ENCODE measurements around the gene TEKTIP1.

The TEKTIP1 gene

DNA sequence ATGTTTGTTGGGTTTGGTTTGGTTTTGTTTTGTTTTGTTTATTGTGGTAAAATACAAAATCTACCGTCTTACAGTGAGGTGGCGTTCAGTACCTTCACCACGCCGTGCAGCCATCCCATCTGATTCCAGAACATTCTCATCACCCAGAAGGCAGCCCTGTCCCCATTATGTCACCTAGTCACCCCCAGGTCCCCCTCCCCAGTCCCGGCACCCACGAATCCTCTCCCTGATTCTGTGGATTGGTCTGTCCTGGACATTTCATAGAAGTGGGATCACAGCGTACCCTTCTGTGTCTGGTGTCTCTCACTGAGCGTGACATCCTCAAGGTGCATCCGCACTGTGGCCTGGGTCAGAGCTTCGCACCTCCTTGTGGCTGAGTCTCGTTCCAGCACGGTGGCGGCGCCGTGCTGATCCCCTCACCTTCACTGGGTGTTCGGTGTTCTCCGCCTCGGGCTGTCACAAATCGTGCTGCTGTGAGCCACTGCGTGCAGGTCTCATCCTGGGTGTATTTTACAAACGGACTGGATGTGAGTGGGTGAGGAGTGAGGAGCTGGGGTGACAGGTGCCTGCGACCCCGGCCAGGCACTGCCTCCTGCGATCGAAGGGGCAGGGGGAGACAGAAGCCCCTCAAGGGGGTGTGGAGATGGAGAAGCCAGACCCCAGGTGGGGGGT is 580 bp upstream of the TEKTIP1 start:
- no peak for FAIRE-seq

- FAIRE-seq = no peak
Measured at GRCh38 chr19:3539756-3540118, 763 bp downstream of the TEKTIP1 start.

DNA sequence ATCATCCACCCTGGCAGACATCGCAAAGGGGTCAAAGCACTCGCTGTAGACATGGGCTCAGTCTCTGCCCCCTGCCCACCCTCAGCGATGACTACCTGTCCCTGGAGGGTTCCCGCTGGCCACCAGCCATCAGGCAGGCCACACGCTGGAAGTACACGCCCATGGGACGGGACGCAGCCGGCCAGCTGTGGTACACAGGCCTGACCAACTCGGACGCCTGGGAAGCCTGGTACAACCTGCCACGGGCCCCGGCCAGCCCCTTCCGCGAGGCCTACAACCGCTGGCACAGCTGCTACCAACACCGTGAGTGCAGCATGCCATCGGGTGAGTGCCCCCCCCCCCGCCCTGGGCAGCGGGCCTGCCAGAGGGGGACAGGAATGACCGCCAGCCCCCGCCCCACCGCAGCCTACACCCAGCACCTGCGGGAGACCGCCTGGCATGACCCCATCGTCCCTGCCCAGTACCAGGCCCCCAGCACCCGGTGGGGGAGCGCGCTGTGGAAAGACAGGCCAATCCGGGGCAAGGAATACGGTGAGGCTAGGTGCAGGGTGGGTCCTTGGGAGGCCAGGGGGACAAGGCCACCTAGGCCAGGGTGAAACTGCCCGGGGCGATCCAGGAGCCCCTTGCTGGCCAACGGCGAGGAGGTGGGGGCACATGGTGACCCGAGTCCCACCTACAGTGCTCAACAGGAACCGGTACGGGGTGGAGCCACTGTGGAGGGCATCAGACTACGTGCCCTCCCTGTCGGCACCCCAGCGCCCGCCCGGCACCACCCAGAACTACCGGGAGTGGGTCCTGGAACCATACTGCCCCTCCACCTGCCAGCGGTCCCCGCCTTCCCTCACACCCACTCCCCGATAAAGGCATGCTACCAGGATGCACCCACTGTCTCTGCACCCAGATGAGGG is 4.4 kb downstream of the TEKTIP1 start:
- no peak for FAIRE-seq

DNA sequence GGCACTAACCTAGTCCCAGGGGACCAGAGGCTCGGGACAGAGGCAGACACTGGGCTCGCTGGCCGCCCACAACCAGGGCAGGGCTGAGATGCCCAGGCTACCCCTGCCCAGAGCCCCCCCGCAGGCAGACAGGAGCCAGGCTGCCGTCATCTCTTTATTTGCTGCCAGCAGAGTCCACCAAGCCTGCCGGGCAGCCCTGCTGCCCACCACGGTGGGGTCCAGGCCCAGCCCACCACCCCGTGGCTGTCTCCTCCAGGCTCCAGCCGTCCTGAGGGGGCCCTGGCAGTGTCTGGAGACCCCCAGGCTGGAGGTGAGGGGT is 5.0 kb downstream of the TEKTIP1 start:
- FAIRE-seq = no peak

DNA sequence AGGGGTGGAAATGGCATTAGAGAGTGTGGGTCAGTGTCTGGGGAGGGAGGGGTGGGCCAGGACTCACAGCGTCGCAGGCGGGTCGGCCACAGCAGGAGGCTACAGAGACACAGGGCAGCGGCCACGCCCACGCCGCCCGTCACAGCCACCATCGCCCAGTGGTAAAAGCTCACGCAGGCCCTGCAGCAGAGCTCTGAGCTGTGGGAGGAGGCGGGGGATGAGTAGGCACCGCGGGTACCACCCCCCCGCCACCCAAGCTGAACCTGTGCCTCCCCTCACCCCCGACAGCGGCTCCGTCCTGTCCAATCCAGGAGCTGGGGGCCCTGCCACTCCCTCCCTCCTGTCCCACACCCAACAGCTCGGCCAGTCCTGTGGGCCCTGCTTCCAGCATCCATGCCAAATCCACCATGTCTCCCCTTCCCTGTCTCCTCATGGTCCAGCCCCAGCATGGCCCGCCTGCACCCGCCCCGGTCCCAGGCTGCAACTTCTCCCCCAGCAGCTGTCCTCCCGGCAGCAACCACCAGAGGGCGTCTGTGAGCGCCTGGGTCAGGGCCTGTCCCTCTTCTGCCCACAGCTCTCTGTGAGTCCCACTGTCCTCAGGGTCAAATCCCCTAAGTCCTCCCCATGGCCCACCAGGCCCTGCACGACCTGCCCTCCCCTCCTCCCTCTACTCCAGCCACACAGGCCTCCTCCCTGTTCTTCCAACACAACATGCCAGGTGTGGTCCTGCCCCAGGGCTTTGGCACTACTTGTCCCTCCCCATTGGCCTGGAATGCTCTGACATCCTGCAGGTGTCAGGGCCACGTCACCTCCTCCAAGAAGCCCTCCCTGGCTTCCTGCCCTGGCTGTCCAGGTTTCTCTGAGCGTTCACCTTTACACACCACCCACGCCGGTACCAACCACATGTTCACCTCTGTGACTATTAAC is 6.0 kb downstream of the TEKTIP1 start:
- FAIRE-seq = no peak

- no peak for FAIRE-seq
Measured at GRCh38 chr19:3545669-3546034, 6.7 kb downstream of the TEKTIP1 start.

GRCh38 chr19:3546119-3546518 is 7.1 kb downstream of the TEKTIP1 start:
- no peak for FAIRE-seq

GRCh38 chr19:3547301-3547731 is 8.3 kb downstream of the TEKTIP1 start:
- no peak for FAIRE-seq

GRCh38 chr19:3547767-3548282 is 8.9 kb downstream of the TEKTIP1 start:
- FAIRE-seq = no peak

- FAIRE-seq = no peak
Measured at GRCh38 chr19:3548606-3549005, 9.6 kb downstream of the TEKTIP1 start.

GRCh38 chr19:3549816-3550215 is 10.8 kb downstream of the TEKTIP1 start:
- FAIRE-seq = no peak

GRCh38 chr19:3550947-3551791 is 12.2 kb downstream of the TEKTIP1 start:
- no peak for FAIRE-seq

DNA sequence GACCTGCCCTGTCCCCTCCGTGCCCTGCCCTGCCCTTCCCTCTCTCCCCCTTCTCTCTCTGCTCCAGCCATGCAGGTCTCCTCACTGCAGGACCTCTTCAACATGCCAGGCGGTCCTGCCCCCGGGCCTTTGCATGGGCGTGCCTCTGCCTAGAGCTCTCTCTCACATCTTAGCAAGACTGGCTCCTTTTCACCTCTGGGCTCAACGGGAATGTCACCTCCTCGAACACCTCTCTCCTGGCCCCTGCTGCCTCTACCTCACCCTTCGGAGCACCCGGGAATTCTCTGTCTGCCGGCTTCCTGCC is 12.8 kb downstream of the TEKTIP1 start:
- no peak for FAIRE-seq

DNA sequence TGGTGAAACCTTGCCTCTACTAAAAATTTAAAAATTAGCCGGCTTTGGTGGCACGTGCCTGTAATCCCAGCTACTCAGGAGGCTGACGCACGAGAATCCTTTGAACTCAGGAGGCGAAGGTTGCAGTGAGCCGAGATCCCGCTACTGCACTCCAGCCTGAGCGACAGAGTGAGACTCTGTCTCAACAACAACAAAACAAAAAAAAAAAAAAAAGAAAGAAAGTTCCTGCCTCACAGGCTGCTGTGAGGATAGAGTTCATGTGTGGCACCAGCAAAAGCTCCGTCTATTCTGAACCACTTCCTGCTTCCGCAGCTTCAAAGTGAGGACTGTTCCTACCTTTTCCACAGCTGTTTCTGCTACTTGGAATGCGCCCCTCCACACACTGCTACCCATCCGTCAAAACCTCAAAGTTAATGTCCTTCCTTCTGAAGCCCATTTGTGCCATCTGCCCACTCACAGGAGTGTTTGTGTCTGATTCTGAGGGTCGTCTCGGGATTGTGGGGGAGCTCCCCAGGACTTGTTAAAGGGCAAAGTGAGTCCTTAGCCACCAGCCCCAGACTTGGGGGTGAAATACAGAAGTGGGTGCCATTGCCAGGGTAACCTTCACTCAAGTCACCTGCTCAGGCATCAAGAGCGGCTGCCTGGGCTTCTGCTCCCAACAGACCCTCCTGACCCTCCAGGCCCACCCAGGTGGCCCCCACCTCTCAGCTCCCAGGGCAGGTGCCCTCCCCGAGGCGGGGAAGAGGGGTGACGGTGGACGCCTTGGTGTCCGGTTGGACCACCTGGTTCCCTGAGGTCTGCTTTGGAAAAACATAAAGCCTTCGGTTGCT is 15.5 kb downstream of the TEKTIP1 start:
- FAIRE-seq = no peak

DNA sequence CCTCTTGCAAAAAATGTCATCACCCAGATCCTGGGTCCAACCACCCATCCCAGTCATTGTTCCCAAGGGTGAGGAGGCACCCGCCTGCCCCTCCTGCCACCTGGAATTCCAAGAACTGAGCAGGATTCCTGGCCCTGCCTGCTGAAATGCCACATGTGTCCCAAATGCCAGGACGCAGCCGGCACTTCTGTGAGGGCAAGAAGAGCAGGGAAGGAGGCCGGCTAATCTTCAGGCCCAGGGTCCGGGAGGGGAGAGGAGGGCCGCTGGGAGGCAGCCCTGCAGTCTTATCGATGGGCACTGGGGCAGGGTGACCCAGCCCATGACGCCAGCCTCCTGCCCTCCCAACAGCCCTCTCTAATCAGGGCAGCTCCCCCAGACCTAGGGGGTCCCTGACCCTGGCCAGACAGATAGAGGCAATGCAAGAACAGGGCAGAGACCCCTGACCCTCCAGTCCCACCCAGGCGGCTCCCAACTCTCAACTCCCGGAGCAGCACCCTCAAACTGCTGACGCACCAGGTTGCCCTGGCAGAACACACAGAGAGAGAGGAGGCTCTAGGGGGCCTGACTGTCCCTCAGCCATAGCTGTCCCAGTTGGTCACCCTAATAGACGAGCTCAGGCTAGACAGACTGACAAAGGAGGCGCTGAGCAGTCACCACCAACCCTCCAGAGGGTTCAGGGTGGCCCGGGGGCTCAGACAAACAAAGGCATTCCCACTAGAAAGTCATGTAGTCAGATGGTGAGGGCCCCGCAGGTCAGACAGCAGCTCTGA is 16.9 kb downstream of the TEKTIP1 start:
- FAIRE-seq = no peak

- no peak for FAIRE-seq
Measured at GRCh38 chr19:3556423-3556977, 17.5 kb downstream of the TEKTIP1 start.

DNA sequence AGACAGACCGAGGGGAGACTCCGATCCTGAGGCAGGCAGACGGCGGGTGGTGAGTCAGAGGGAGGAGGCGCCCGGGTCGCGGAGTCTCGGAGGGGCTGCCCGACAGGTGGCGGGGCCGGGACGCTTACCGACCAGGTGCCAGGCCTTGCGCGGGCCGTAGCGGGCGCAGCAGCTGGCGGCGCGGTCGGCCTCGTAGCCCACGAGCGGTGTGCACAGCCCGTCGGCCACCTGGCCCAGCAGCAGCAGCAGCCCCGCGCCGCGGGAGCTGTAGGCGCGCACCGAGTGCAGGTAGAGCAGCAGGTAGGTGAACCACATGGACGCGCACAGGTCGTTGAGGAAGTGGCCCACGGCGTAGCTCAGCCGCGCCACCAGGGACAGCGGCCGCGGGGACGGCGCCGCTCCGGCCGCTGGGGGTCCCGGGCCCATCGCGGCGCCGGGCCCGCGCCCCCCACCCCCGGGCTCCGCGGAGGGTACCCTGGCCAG is 18.0 kb downstream of the TEKTIP1 start:
- no peak for FAIRE-seq

DNA sequence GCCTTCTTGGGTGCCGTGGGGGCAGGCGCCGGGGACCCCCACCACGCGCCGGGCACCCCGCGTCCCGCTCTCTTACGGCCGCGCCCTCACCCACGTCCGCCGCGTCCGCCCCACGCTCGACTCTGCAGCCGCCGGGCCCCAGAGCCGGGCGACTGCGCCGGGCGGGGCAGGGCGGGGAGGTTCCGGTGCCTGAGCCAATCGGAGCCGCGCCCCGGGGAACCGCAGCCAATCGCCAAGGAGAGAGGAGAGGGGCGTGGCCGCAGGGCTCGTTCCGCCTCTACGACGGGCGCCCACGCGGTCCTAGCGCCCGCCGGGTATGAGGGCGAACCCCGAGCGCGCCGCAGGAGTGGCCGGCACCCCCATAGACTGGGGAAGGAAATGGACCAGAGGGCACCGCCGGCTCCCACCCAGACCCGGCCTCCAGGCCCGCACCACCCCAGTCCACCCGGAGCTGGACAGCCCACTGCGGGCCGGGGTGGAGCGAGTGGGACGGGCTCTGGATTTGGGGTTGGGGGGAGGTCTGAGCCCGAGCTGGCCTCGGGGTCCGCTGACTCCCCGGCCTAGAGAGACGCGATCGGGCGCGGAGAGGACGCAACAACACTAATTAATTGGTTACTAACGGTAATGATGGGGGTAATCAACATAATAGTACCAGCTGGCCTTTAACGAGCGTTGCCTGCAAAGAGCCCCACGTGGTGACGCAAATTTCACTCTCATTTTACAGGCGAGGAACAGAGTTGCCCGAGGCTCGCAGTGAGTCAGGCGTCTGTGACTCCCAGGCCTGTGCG is 18.7 kb downstream of the TEKTIP1 start, which contains the start of gene MFSD12:
MFSD12 (minus strand) TSS at position 126 of the 788 bp plus-strand sequence. CDS start 183 bp downstream, outside the sequence.
- no peak for FAIRE-seq

Measured in colon (tissue), 2 donors.